HTR-8/SVneo (cell line): Measurements from ENCODE around the gene ALDH6A1.

Source experiments
- DNase-seq: peaks from one replicate; pipeline ENCODE4 v3.0.0; 2011; ENCODE audit warnings: low spot score, mixed read lengths; ENCODE audit not compliant: insufficient read length
- FAIRE-seq: peaks from 2 replicates; lab custom pipeline; 2011; peaks lifted over from hg19 to GRCh38; lab: Jason Lieb, UNC

Gene ALDH6A1

GRCh38 chr14:74062809-74063150 lies 21.5 kb downstream of the ALDH6A1 start:
- FAIRE-seq (peak; percentile 20), DNase-seq (no peak)

GRCh38 chr14:74049876-74050495 lies 34.3 kb downstream of the ALDH6A1 start:
- FAIRE-seq (peak; percentile 33), DNase-seq (no peak)

DNA sequence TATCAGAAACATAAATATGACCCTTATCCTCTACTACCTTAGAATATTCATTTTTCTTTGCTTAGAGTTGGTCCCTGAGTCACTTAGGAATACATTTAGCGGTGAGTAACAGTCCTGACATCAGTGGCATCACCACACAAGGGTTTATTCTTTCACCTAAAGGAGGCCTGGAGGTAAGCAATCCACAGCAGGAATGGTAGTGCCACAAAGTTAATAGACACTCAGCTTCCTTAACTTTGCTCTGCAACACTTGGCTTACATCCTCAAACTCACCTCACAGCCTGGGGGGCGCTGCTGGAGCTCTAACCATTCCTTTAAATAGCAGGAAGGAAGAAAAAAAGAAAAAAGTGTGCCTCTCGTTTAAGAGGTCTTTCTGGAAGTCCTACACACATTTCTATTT lies 36.0 kb downstream of the ALDH6A1 start:
- no peak for DNase-seq
- peak; percentile 44 for FAIRE-seq

GRCh38 chr14:74045522-74045921 lies 38.7 kb downstream of the ALDH6A1 start:
- FAIRE-seq = no peak
- DNase-seq = no peak

DNA sequence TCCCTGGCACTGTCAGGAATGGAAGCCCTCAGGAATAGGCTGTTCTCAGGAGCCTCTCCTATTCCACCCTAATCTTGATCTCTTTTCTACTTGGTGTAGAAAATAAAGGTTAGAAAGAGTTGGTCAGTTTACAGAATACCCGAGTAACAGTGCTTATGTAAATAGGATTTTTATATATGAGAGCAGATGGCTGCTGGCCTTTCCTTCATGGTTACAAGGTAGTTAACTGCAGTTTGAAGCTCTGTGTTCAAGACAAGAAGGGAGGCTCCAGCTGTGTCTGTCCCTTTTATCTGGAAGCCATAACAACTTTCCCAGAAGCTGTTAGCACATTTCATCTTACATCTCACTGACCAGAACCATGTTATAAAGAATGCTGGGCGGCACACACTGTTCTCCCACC lies 42.0 kb downstream of the ALDH6A1 start:
- no peak for DNase-seq
- FAIRE-seq = peak; percentile 4

DNA sequence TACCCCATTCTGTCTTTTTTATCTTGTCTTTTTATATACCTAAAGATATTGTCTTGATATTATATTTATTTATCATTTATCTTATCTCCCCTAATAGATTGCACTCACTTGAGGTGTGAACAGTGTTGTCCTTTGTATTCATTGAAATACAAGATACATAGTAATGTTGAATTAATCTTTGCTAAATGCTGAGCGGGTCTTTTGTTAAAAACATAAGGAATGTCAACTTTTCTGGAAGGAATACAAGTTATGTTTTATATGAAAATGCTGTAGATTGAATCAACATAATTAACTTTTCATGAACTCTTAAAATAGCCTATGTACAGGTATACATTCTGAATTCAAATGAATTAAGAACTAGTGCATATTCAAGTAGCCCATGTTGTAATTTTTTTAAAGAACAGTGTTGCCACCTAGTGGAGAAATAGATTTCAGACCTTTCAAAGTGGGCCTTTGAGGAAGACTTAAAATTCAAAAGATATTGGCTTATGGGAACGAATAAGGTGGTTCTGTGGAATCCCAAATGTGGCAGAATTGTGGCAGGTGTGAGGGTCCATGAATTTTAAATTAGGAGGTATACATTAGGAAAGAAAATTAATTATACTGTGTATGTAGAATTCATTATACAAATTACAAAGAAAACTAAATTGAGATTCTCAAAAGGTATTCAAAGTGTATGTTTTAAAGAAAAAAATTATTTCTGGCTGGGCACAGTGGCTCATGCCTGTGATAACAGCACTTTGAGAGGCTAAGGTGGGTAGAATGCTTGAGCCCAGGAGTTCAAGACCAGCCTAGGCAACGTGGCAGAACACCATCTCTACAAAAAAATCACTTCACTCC lies 46.0 kb downstream of the ALDH6A1 start:
- FAIRE-seq (no peak), DNase-seq (peak; percentile 81)

DNA sequence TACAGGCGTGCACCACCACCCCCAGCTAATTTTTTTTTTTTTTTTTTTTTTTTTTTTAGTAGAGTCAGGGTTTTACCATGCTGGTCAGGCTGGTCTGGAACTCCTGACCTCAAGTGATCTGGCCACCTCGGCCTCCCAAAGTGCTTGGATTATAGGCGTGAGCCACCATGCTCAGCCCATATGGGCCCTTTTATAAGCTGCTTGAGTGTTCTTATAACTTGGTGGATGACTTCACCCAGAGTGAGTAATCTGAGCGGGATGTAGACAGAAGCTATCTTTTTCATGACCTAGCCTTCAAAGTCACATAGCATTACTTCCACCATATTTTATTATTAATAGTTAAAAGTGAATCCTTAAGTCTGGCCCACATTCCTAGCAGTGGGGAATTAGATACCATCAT lies 48.7 kb downstream of the ALDH6A1 start:
- DNase-seq (no peak), FAIRE-seq (peak; percentile 66)

- DNase-seq (no peak), FAIRE-seq (peak; percentile 26)
Measured at GRCh38 chr14:74034572-74034971, 49.7 kb downstream of the ALDH6A1 start.

DNA sequence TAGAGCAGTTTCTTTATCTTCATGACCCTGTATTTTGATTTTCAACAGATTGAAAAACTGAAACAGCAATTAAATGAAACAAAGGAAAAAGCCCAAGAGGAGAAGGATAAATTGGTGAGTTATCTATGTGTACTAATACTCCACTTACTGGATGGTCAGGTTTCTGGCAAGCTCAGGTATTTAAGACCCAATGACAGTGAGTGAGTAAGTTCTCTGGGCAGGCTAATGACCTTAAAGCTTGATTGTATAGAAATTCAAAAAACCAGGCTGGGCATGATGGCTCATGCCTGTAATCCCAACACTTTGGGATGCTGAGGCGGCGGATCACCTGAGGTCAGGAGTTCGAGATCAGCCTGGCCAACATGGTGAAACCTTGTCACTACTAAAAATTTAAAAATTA lies 55.1 kb downstream of the ALDH6A1 start:
- no peak for FAIRE-seq
- no peak for DNase-seq

GRCh38 chr14:74022346-74022745 lies 61.9 kb downstream of the ALDH6A1 start:
- FAIRE-seq (no peak), DNase-seq (no peak)

- peak; percentile 47 for DNase-seq
- no peak for FAIRE-seq
Measured at GRCh38 chr14:74019408-74020137, 64.7 kb downstream of the ALDH6A1 start.

GRCh38 chr14:74018586-74019407 lies 65.5 kb downstream of the ALDH6A1 start, which contains the start of the genes BBOF1 and ENTPD5:
Gene BBOF1, plus strand, starts transcription at chr14:74019349. Its CDS starts 130 bp downstream, at chr14:74019479.
Gene ENTPD5, minus strand, starts transcription at chr14:74019288. Its CDS starts 31,186 bp downstream, at chr14:73988102.
- peak; percentile 100 for FAIRE-seq
- DNase-seq = peak; percentile 100

- DNase-seq (peak; percentile 84), FAIRE-seq (no peak)
Measured at GRCh38 chr14:74018174-74018585, 66.1 kb downstream of the ALDH6A1 start.

DNA sequence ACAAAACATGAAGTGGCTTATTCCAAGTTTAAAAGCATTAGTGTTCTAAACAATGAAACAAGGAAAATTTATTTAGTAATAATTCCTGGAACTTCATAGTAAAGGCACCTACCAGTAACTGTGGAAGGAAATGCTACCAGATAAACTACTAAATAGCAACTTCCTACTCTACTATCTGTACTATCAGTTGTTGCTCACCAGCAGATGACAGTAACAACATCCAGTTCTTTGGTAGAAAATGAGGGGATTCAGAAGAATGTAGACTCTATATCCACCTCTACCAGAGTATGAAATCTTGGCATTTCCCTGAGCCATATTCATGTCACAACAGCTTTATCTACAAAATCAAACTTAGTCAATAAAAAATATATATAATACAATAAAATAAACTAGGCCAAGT lies 68.3 kb downstream of the ALDH6A1 start:
- no peak for FAIRE-seq
- DNase-seq = no peak

- DNase-seq (no peak), FAIRE-seq (no peak)
Measured at GRCh38 chr14:74015176-74015575, 69.1 kb downstream of the ALDH6A1 start.

DNA sequence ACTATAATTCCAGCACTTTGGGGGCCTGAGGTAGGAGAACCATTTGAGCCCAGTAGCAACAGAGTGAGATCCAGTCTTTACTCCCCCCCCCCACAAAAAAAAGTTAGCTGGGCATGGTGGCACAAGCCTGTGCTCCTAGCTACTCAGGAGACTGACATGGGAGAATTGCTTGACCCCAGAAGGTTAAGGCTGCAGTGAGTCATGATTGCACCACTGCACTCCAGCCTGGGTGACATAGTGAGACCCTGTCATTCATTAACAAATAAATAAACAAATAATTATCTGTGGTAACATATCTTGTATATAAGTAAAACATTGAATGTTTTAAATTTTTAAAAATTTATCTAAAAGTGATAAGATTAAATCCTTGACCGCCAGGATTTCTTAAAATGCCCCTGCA lies 70.0 kb downstream of the ALDH6A1 start:
- FAIRE-seq = no peak

DNA sequence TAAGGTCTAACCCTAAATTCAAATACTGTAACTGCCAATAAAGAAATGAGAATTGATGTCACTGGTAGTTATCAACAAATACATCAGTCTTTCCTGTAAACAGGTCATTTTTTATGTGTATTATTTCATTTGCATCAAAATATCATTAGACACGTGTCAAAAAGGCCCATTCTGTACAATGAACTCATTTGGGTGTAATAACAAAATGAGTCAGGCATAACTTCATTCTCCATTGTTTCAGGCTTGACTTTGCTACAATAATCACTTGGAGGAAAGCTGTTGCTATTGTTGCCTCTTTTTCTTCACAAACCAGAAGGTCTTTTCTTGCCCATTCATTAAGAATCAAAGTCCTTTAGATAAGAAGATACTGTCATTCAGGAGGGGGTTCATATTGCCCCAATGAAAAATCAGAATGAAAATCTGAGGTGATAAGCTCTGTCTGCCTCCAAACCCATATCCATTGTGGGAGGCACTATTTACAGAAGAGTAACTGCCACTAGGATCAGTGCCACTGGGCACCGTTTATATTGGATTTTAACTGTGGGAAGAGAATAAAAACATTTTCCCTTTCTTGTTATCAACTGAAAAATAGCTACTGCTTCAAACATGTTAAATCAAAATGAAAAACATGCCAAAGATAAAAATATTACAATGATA lies 75.3 kb downstream of the ALDH6A1 start:
- FAIRE-seq (peak; percentile 44), DNase-seq (no peak)

More for the DNA sequence above, 70.0 kb downstream of the ALDH6A1 start:
- DNase-seq = no peak
